SK-N-SH (cell line): ENCODE measurements around the gene ARL6IP4. TPM values are rescaled to one million over a fixed set of nuclear protein-coding genes. Genes with fewer than 3 reads are reported as not detected.

ENCODE experiments used
- CTCF ChIA-PET: fragments of 300-600, 350-600 bp; formaldehyde crosslinking; extraction: SDS; loops from one replicate; lab custom pipeline; 2021; lab: Yijun Ruan, JAX
- POLR2A ChIA-PET: fragments of 350-600 bp; sonication (Branson Sonifier 250); formaldehyde crosslinking; extraction: SDS; loops from one replicate; lab custom pipeline; 2020; ENCODE audit warnings: antibody characterized with exemption, inconsistent platforms; lab: Yijun Ruan, JAX
- DNase-seq: peaks from one replicate; pipeline ENCODE4 v3.0.0; 2012
- H2AFZ ChIP-seq: fragments of 200-600 bp; sonication (generic); 2 replicates; pipeline ENCODE4 v1.8.1; 2016; ENCODE audit warnings: antibody characterized with exemption, mild to moderate bottlenecking, low read depth
- H3F3A ChIP-seq: fragments of 200-600 bp; sonication (generic); replicated peaks from 2 replicates; pipeline ENCODE3; 2016; ENCODE audit warnings: antibody characterized with exemption, mild to moderate bottlenecking; ENCODE audit not compliant: insufficient read depth
- H3K27ac ChIP-seq, 2 experiments: fragments of 200-500 bp in 1 of 2; fragments of 200-600 bp in 1 of 2; sonication (Bioruptor generic) in 1 of 2; sonication (generic), shearing (Covaris generic) in 1 of 2; 2 replicates each; pipeline versions ENCODE4 v1.5.1 to v1.6.1; 2014 to 2016; ENCODE audit warnings: low read depth in 2 of 2, inconsistent platforms in 1 of 2, low read length in 1 of 2, mild to moderate bottlenecking in 1 of 2, mixed read lengths in 1 of 2
- H3K27me3 ChIP-seq: fragments of 200-600 bp; sonication (generic), shearing (Covaris generic); 2 replicates; pipeline ENCODE4 v1.6.1; 2016; ENCODE audit warnings: mixed run types; ENCODE audit not compliant: insufficient read depth
- H3K36me3 ChIP-seq, 2 experiments: fragments of 200-500 bp in 1 of 2; fragments of 200-600 bp in 1 of 2; sonication (Bioruptor generic) in 1 of 2; sonication (generic) in 1 of 2; replicated peaks in 1 of 2; 2 replicates each; pipeline versions ENCODE3 to v1.5.1; 2014 to 2016; ENCODE audit warnings: low read length in 1 of 2, mild to moderate bottlenecking in 1 of 2; ENCODE audit not compliant: insufficient read depth in 2 of 2, control insufficient read depth in 1 of 2
- H3K4me1 ChIP-seq, 2 experiments: fragments of 200-500 bp in 1 of 2; fragments of 200-600 bp in 1 of 2; sonication (Bioruptor generic) in 1 of 2; sonication (generic), shearing (Covaris generic) in 1 of 2; 2 replicates each; pipeline versions ENCODE4 v1.5.1 to v1.6.1; 2014 to 2016; ENCODE audit warnings: low read depth in 1 of 2, low read length in 1 of 2, mixed run types in 1 of 2; ENCODE audit not compliant: insufficient read depth in 2 of 2, control insufficient read depth in 1 of 2
- H3K4me2 ChIP-seq: fragments of 200-600 bp; sonication (generic), shearing (Covaris generic); 2 replicates; pipeline ENCODE4 v1.6.1; 2017; ENCODE audit warnings: mixed run types
- H3K4me3 ChIP-seq, 2 experiments: fragments of 200-500 bp in 1 of 2; fragments of 200-600 bp in 1 of 2; sonication (Bioruptor generic) in 1 of 2; sonication (generic), shearing (Covaris generic) in 1 of 2; 2 replicates each; pipeline versions ENCODE4 v1.5.1 to v1.8.1; 2014 to 2016; ENCODE audit warnings: low read depth in 2 of 2, inconsistent platforms in 1 of 2, low read length in 1 of 2, mild to moderate bottlenecking in 1 of 2, mixed read lengths in 1 of 2, moderate library complexity in 1 of 2
- H3K79me2 ChIP-seq: fragments of 200-600 bp; sonication (generic); 2 replicates; pipeline ENCODE4 v1.8.1; 2017; ENCODE audit warnings: mild to moderate bottlenecking; ENCODE audit not compliant: insufficient read depth
- H3K9ac ChIP-seq: fragments of 200-600 bp; sonication (generic); 2 replicates; pipeline ENCODE4 v1.6.1; 2017; ENCODE audit warnings: mixed run types
- H3K9me2 ChIP-seq: fragments of 200-600 bp; sonication (generic); 2 replicates; pipeline ENCODE4 v1.6.1; 2017; ENCODE audit warnings: mixed run types
- H3K9me3 ChIP-seq: fragments of 200-600 bp; sonication (generic); 2 replicates; pipeline ENCODE4 v1.6.1; 2017; ENCODE audit warnings: mixed run types, mild to moderate bottlenecking, moderate library complexity
- H4K20me1 ChIP-seq: fragments of 200-600 bp; sonication (generic); 2 replicates; pipeline ENCODE4 v1.6.1; 2017; ENCODE audit warnings: mild to moderate bottlenecking, mixed run types; ENCODE audit not compliant: insufficient read depth
- EP300 ChIP-seq, 2 experiments: IDR thresholded peaks; 2 replicates each; pipeline versions ENCODE4 v1.4.0 to v1.6.1; 2012; ENCODE audit warnings: borderline replicate concordance in 1 of 2, low read depth in 1 of 2, low read length in 1 of 2
- FOSL2 ChIP-seq: IDR thresholded peaks from 2 replicates; pipeline ENCODE4 v1.4.0; 2012; ENCODE audit warnings: low read depth, mild to moderate bottlenecking, moderate library complexity, borderline replicate concordance
- FOXM1 ChIP-seq: IDR thresholded peaks from 2 replicates; pipeline ENCODE4 v1.4.0; 2012; ENCODE audit warnings: low read depth, mild to moderate bottlenecking
- GATA2 ChIP-seq: sonication (generic); formaldehyde crosslinking; IDR thresholded peaks from 2 replicates; pipeline ENCODE4 v1.5.0; 2020; ENCODE audit warnings: mild to moderate bottlenecking, missing genetic modification reagents
- MEF2A ChIP-seq: IDR thresholded peaks from 2 replicates; pipeline ENCODE4 v1.4.0; 2012; ENCODE audit warnings: low read depth, borderline replicate concordance
- NRF1 ChIP-seq: IDR thresholded peaks from 2 replicates; pipeline ENCODE4 v1.6.1; 2012; ENCODE audit warnings: low read depth, mild to moderate bottlenecking, low read length
- RXRA ChIP-seq: IDR thresholded peaks from 2 replicates; pipeline ENCODE4 v1.4.0; 2012; ENCODE audit warnings: low read depth, mild to moderate bottlenecking, borderline replicate concordance
- SIN3A ChIP-seq: IDR thresholded peaks from 2 replicates; pipeline ENCODE4 v1.6.1; 2012; ENCODE audit warnings: low read depth, mild to moderate bottlenecking, low read length, moderate library complexity, borderline replicate concordance
- SMC3 ChIP-seq: IDR thresholded peaks from 2 replicates; pipeline ENCODE4 v1.6.1; 2012; ENCODE audit warnings: low read depth, low read length, improper control_type of control experiment
- TCF12 ChIP-seq: IDR thresholded peaks from 2 replicates; pipeline ENCODE4 v1.4.0; 2012
- WGBS: methylation state at CpG from one replicate; pipeline ENCODE4 v1.1.6; 2017; ENCODE audit warnings: low lambda C conversion rate; 5-methylcytosine and 5-hydroxymethylcytosine counted together
- polyA plus RNA-seq, 3 experiments: library from polyadenylated mRNA; depleted of rRNA; stranded (reverse); fragments of >200 nt; gene quantifications; 2 replicates each; pipeline ENCODE4 v1.2.3, GENCODE V29; 2012
- TF ChIP-seq, protein P1 (sequence below): IDR thresholded peaks from 2 replicates; pipeline ENCODE4 v1.4.0; 2012; ENCODE audit warnings: low read depth, borderline replicate concordance
- TF ChIP-seq, protein P2 (sequence below): fragments of 150-350 bp; IDR thresholded peaks from 2 replicates; pipeline ENCODE4 v1.6.1; 2016; ENCODE audit warnings: mild to moderate bottlenecking, low read depth, low read length
- TF ChIP-seq, protein P3 (sequence below): fragments of 150-350 bp; IDR thresholded peaks from 2 replicates; pipeline ENCODE4 v1.6.1; 2017; ENCODE audit warnings: antibody characterized with exemption, low read length, low read depth, borderline replicate concordance
- TF ChIP-seq, protein P4 (sequence below): IDR thresholded peaks from 2 replicates; pipeline ENCODE4 v1.4.0; 2012; ENCODE audit warnings: low read depth
- TF ChIP-seq, protein P5 (sequence below): IDR thresholded peaks from 2 replicates; pipeline ENCODE4 v1.4.0; 2012; ENCODE audit warnings: low read depth, borderline replicate concordance

ARL6IP4 gene
- polyA plus RNA-seq, 1 of the 3 experiments (the other 2 are of a cell fraction), result 370 TPM

DNA sequence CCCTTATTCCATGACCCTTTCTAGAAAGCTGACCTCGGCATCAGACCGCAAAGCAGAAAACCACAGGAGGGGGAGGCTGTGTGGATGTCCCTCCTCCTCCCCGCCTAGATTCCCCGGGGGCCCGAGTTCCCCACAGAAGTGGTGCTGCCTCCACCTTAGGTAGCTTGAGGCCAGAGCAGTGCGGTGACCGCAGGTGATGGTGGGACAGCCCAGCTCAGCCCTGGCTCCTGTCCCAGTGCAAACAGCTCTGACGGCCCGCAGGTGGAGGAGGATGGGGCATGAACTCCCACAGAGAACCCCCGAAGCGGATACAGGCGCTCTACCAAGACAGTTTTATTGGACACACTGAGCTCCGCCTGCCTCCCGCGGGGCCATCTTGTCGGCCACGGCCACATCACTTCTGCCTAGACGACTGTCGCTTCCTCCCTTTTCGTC is 19.5 kb downstream of the ARL6IP4 start:
- Histone ChIP-seq H3K27me3 (no peaks in the 10 kb centered on the region), H3K79me2 (no peaks in the 10 kb centered on the region), H3K4me3 (no peak overlapping the region), H3K4me2 (no peak overlapping the region), H2AFZ (no peak overlapping the region), H3K9me3 (no peaks in the 10 kb centered on the region), H3K36me3 (no peaks in the 10 kb centered on the region), H3K27ac (no peak overlapping the region), H3K4me1 (peaks cover 0 to 4% of the 10 kb centered on the region in 2 experiments; a peak in 1 of 4 replicates), H3K9me2 (no peaks in the 10 kb centered on the region), H3K9ac (no peak overlapping the region), H4K20me1 (no peaks in the 10 kb centered on the region), H3F3A (no peaks in the 10 kb centered on the region)
- WGBS, result 90% methylated on average over 18 of the region's 20 CpGs
- DNase-seq, result no peak
- ChIA-PET CTCF (interaction anchor here (1.3 kb wide), 1 partner anchor 238 kb away, joined by 4 read pairs; no protein-coding TSS in a partner anchor), POLR2A (no interaction called here)
- TF ChIP-seq FOSL2 (no peak), MEF2A (no peak), NRF1 (no peak), FOXM1 (no peak), SMC3 (no peak), SIN3A (no peak), TCF12 (no peak), RXRA (no peak), EP300 (IDR thresholded peaks at IDR 0.05; ENCODE audit: borderline replicate concordance in 1 of 2, low read depth in 1 of 2, low read length in 1 of 2) (no peak), GATA2 (no peak)
- TF ChIP-seq, protein P1, sequence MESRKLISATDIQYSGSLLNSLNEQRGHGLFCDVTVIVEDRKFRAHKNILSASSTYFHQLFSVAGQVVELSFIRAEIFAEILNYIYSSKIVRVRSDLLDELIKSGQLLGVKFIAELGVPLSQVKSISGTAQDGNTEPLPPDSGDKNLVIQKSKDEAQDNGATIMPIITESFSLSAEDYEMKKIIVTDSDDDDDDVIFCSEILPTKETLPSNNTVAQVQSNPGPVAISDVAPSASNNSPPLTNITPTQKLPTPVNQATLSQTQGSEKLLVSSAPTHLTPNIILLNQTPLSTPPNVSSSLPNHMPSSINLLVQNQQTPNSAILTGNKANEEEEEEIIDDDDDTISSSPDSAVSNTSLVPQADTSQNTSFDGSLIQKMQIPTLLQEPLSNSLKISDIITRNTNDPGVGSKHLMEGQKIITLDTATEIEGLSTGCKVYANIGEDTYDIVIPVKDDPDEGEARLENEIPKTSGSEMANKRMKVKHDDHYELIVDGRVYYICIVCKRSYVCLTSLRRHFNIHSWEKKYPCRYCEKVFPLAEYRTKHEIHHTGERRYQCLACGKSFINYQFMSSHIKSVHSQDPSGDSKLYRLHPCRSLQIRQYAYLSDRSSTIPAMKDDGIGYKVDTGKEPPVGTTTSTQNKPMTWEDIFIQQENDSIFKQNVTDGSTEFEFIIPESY, result no peak
- TF ChIP-seq, protein P2, sequence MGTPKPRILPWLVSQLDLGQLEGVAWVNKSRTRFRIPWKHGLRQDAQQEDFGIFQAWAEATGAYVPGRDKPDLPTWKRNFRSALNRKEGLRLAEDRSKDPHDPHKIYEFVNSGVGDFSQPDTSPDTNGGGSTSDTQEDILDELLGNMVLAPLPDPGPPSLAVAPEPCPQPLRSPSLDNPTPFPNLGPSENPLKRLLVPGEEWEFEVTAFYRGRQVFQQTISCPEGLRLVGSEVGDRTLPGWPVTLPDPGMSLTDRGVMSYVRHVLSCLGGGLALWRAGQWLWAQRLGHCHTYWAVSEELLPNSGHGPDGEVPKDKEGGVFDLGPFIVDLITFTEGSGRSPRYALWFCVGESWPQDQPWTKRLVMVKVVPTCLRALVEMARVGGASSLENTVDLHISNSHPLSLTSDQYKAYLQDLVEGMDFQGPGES, result no peak
- TF ChIP-seq, protein P3, sequence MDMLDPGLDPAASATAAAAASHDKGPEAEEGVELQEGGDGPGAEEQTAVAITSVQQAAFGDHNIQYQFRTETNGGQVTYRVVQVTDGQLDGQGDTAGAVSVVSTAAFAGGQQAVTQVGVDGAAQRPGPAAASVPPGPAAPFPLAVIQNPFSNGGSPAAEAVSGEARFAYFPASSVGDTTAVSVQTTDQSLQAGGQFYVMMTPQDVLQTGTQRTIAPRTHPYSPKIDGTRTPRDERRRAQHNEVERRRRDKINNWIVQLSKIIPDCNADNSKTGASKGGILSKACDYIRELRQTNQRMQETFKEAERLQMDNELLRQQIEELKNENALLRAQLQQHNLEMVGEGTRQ, result no peak
- TF ChIP-seq, protein P4, sequence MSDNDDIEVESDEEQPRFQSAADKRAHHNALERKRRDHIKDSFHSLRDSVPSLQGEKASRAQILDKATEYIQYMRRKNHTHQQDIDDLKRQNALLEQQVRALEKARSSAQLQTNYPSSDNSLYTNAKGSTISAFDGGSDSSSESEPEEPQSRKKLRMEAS, result no peak
- TF ChIP-seq, protein P5, sequence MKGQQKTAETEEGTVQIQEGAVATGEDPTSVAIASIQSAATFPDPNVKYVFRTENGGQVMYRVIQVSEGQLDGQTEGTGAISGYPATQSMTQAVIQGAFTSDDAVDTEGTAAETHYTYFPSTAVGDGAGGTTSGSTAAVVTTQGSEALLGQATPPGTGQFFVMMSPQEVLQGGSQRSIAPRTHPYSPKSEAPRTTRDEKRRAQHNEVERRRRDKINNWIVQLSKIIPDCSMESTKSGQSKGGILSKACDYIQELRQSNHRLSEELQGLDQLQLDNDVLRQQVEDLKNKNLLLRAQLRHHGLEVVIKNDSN, result no peak
